Activated CD4-positive, alpha-beta T cell treated with anti-CD3 and anti-CD28 coated beads for 48 hours (primary cell): ENCODE measurements around the gene ZNG1B.
"Not testable (repeated sequence)": the region's sequence is repeated elsewhere in the genome, so short reads cannot be mapped to it uniquely, and the experiment has no call there.

Experiments used
- DNase-seq: peaks from one replicate; pipeline ENCODE4 v3.0.0-alpha.2; 2020

Gene ZNG1B

GRCh38 chr2:113504081-113504480 lies 66.6 kb downstream of the ZNG1B start:
- DNase-seq = not testable (repeated sequence)

- DNase-seq = not testable (repeated sequence)
These were observed 70.1 kb downstream of the ZNG1B start for GRCh38 chr2:113507394-113508140.

- not testable (repeated sequence) for DNase-seq
These were observed 70.7 kb downstream of the ZNG1B start for GRCh38 chr2:113508187-113508586.

- DNase-seq = not testable (repeated sequence)
These were observed 73.4 kb downstream of the ZNG1B start for GRCh38 chr2:113510913-113511312.

GRCh38 chr2:113511859-113512258 lies 74.4 kb downstream of the ZNG1B start:
- DNase-seq = not testable (repeated sequence)

GRCh38 chr2:113515457-113515856 lies 78.0 kb downstream of the ZNG1B start:
- not testable (repeated sequence) for DNase-seq

GRCh38 chr2:113515995-113516394 lies 78.5 kb downstream of the ZNG1B start:
- not testable (repeated sequence) for DNase-seq

GRCh38 chr2:113517025-113517424 lies 79.5 kb downstream of the ZNG1B start:
- not testable (repeated sequence) for DNase-seq

GRCh38 chr2:113520837-113521236 lies 83.3 kb downstream of the ZNG1B start:
- not testable (repeated sequence) for DNase-seq

GRCh38 chr2:113521492-113521891 lies 84.0 kb downstream of the ZNG1B start:
- DNase-seq = not testable (repeated sequence)

- not testable (repeated sequence) for DNase-seq
These were observed 87.5 kb downstream of the ZNG1B start for GRCh38 chr2:113524986-113525385.

- DNase-seq = not testable (repeated sequence)
These were observed 90.0 kb downstream of the ZNG1B start for GRCh38 chr2:113527350-113528045.

- not testable (repeated sequence) for DNase-seq
These were observed 90.6 kb downstream of the ZNG1B start for GRCh38 chr2:113528126-113528525.

- DNase-seq = not testable (repeated sequence)
These were observed 91.4 kb downstream of the ZNG1B start for GRCh38 chr2:113528904-113529303.

- DNase-seq = not testable (repeated sequence)
These were observed 95.5 kb downstream of the ZNG1B start for GRCh38 chr2:113532991-113533390.

- DNase-seq = not testable (repeated sequence)
These were observed 99.1 kb downstream of the ZNG1B start for GRCh38 chr2:113536573-113536972.

GRCh38 chr2:113540834-113541203 lies 103.3 kb downstream of the ZNG1B start:
- not testable (repeated sequence) for DNase-seq

- peak; percentile 13 for DNase-seq
These were observed 103.9 kb downstream of the ZNG1B start for GRCh38 chr2:113541204-113541975.

GRCh38 chr2:113541976-113542485 lies 104.5 kb downstream of the ZNG1B start:
- DNase-seq = not testable (repeated sequence)

- not testable (repeated sequence) for DNase-seq
These were observed 105.0 kb downstream of the ZNG1B start for GRCh38 chr2:113542529-113542928.
